GM23338 (cell line): ENCODE data around the gene CDC34. TPM values are rescaled to one million over a fixed set of nuclear protein-coding genes. Genes with fewer than 3 reads are reported as not detected.

Source experiments
- ATAC-seq: fragments of 200-7000 bp; cut with Tn5 transposase; 3 replicates; pipeline ENCODE4 v1.9.1; 2020
- DNase-seq: peaks from one replicate; pipeline ENCODE4 v3.0.0-alpha.2; 2015; ENCODE audit warnings: low spot score
- H2AFZ ChIP-seq: fragments of 200-600 bp; sonication (generic); 2 replicates; pipeline ENCODE4 v1.8.0; 2016; ENCODE audit warnings: antibody characterized with exemption, mild to moderate bottlenecking, moderate library complexity
- H3F3A ChIP-seq: fragments of 200-600 bp; sonication (generic); replicated peaks from 2 replicates; pipeline ENCODE4 v1.8.0; 2017; ENCODE audit warnings: antibody characterized with exemption, mixed run types, low read depth
- H3K27ac ChIP-seq: fragments of 200-600 bp; sonication (generic); 2 replicates; pipeline ENCODE4 v1.6.1; 2016; ENCODE audit warnings: low read depth
- H3K27me3 ChIP-seq: fragments of 200-600 bp; sonication (generic); 2 replicates; pipeline ENCODE4 v1.8.0; 2016; ENCODE audit warnings: mild to moderate bottlenecking, mixed run types, moderate library complexity; ENCODE audit not compliant: insufficient read depth
- H3K36me3 ChIP-seq: fragments of 200-600 bp; sonication (generic); 2 replicates; pipeline ENCODE4 v1.8.0; 2016; ENCODE audit warnings: mild to moderate bottlenecking; ENCODE audit not compliant: insufficient read depth
- H3K4me1 ChIP-seq: fragments of 200-600 bp; sonication (generic); 2 replicates; pipeline ENCODE4 v1.8.0; 2016; ENCODE audit warnings: mild to moderate bottlenecking, moderate library complexity; ENCODE audit not compliant: insufficient read depth
- H3K4me2 ChIP-seq: fragments of 200-600 bp; sonication (generic); 2 replicates; pipeline ENCODE4 v1.7.1; 2017; ENCODE audit warnings: mixed run types
- H3K4me3 ChIP-seq: fragments of 200-600 bp; sonication (generic); 2 replicates; pipeline ENCODE4 v1.6.1; 2016; ENCODE audit warnings: mixed run types
- H3K79me2 ChIP-seq: fragments of 200-600 bp; sonication (generic); replicated peaks from 2 replicates; pipeline ENCODE4 v1.8.0; 2017; ENCODE audit warnings: mild to moderate bottlenecking; ENCODE audit not compliant: insufficient read depth
- H3K9me2 ChIP-seq: fragments of 200-600 bp; sonication (generic); 2 replicates; pipeline ENCODE4 v1.8.0; 2017; ENCODE audit not compliant: insufficient read depth
- H4K20me1 ChIP-seq: fragments of 200-600 bp; sonication (generic); replicated peaks from 2 replicates; pipeline ENCODE4 v1.8.0; 2017; ENCODE audit warnings: mild to moderate bottlenecking; ENCODE audit not compliant: insufficient read depth
- H3K27ac Mint-ChIP-seq: 2 replicates; pipeline ENCODE4 v1.8.0; 2020; ENCODE audit warnings: inconsistent platforms, mild to moderate bottlenecking, moderate library complexity, mixed read lengths
- H3K27me3 Mint-ChIP-seq: 3 replicates; pipeline ENCODE4 v1.8.0; 2022; ENCODE audit warnings: low read depth, mild to moderate bottlenecking, moderate library complexity, mixed read lengths, inconsistent platforms; ENCODE audit not compliant: insufficient read depth, poor library complexity
- H3K36me3 Mint-ChIP-seq: 3 replicates; pipeline ENCODE4 v1.8.0; 2021; ENCODE audit warnings: low read depth, mild to moderate bottlenecking, inconsistent platforms, moderate library complexity, mixed read lengths
- H3K4me1 Mint-ChIP-seq: 3 replicates; pipeline ENCODE4 v1.8.0; 2020; ENCODE audit warnings: mild to moderate bottlenecking, inconsistent platforms, mixed read lengths
- H3K4me3 Mint-ChIP-seq: 3 replicates; pipeline ENCODE4 v1.8.0; 2021; ENCODE audit warnings: moderate library complexity, mild to moderate bottlenecking, inconsistent platforms, mixed read lengths
- H3K9me3 Mint-ChIP-seq: 3 replicates; pipeline ENCODE4 v1.8.0; 2020; ENCODE audit warnings: moderate library complexity, mild to moderate bottlenecking, inconsistent platforms, mixed read lengths
- CTCF ChIP-seq, 2 experiments: fragments of 200-600 bp in 1 of 2; sonication (generic) in 1 of 2; conservative IDR thresholded peaks; 2 replicates each; pipeline versions ENCODE4 v1.5.1 to v1.6.1; 2016 to 2017; ENCODE audit warnings: antibody characterized with exemption in 2 of 2, low read depth in 2 of 2, mild to moderate bottlenecking in 2 of 2, moderate library complexity in 1 of 2
- ETS1 ChIP-seq: IDR thresholded peaks from 2 replicates; pipeline ENCODE4 v1.6.1; 2016; ENCODE audit warnings: antibody characterized with exemption
- EZH2 ChIP-seq: fragments of 200-600 bp; sonication (generic); IDR thresholded peaks from one replicate; pipeline ENCODE4 v1.8.0; 2017; ENCODE audit warnings: antibody characterized with exemption, mild to moderate bottlenecking, low read depth; ENCODE audit not compliant: unreplicated experiment
- JUNB ChIP-seq: IDR thresholded peaks from one replicate; pipeline ENCODE4 v1.6.1; 2016; ENCODE audit warnings: antibody characterized with exemption; ENCODE audit not compliant: unreplicated experiment
- POLR2AphosphoS5 ChIP-seq: IDR thresholded peaks from 2 replicates; pipeline ENCODE4 v1.6.1; 2016; ENCODE audit warnings: antibody characterized with exemption, low read depth
- REST ChIP-seq: IDR thresholded peaks from one replicate; pipeline ENCODE4 v1.6.1; 2018; ENCODE audit warnings: antibody characterized with exemption; ENCODE audit not compliant: unreplicated experiment
- ZNF114 ChIP-seq: fragments of 250-450 bp; sonication (Bioruptor Pico); IDR thresholded peaks from 2 replicates; pipeline ENCODE4 v1.5.0; 2020; ENCODE audit warnings: mild to moderate bottlenecking, moderate library complexity
- polyA plus RNA-seq: library from polyadenylated mRNA; unstranded; fragments of >200 nt; fragmentation: Nextera tagmentation; extraction: Ambion mirVana; gene quantifications from 2 replicates; pipeline ENCODE4 v1.2.1, GENCODE V29; 2016
- total RNA-seq: library from RNA; depleted of rRNA; stranded (reverse); fragments of >200 nt; shearing (Covaris generic); gene quantifications from 2 replicates; pipeline ENCODE4 v1.2.3, GENCODE V29; 2014
- TF ChIP-seq, protein P1 (sequence below): fragments of 250-450 bp; sonication (Bioruptor Pico); IDR thresholded peaks from 2 replicates; pipeline ENCODE4 v1.5.0; 2020; ENCODE audit warnings: mild to moderate bottlenecking, moderate library complexity

CDC34 gene
- total and polyA plus RNA-seq, 2 experiments from 2014 or later: 114 to 148 TPM

- TF ChIP-seq, protein P1, sequence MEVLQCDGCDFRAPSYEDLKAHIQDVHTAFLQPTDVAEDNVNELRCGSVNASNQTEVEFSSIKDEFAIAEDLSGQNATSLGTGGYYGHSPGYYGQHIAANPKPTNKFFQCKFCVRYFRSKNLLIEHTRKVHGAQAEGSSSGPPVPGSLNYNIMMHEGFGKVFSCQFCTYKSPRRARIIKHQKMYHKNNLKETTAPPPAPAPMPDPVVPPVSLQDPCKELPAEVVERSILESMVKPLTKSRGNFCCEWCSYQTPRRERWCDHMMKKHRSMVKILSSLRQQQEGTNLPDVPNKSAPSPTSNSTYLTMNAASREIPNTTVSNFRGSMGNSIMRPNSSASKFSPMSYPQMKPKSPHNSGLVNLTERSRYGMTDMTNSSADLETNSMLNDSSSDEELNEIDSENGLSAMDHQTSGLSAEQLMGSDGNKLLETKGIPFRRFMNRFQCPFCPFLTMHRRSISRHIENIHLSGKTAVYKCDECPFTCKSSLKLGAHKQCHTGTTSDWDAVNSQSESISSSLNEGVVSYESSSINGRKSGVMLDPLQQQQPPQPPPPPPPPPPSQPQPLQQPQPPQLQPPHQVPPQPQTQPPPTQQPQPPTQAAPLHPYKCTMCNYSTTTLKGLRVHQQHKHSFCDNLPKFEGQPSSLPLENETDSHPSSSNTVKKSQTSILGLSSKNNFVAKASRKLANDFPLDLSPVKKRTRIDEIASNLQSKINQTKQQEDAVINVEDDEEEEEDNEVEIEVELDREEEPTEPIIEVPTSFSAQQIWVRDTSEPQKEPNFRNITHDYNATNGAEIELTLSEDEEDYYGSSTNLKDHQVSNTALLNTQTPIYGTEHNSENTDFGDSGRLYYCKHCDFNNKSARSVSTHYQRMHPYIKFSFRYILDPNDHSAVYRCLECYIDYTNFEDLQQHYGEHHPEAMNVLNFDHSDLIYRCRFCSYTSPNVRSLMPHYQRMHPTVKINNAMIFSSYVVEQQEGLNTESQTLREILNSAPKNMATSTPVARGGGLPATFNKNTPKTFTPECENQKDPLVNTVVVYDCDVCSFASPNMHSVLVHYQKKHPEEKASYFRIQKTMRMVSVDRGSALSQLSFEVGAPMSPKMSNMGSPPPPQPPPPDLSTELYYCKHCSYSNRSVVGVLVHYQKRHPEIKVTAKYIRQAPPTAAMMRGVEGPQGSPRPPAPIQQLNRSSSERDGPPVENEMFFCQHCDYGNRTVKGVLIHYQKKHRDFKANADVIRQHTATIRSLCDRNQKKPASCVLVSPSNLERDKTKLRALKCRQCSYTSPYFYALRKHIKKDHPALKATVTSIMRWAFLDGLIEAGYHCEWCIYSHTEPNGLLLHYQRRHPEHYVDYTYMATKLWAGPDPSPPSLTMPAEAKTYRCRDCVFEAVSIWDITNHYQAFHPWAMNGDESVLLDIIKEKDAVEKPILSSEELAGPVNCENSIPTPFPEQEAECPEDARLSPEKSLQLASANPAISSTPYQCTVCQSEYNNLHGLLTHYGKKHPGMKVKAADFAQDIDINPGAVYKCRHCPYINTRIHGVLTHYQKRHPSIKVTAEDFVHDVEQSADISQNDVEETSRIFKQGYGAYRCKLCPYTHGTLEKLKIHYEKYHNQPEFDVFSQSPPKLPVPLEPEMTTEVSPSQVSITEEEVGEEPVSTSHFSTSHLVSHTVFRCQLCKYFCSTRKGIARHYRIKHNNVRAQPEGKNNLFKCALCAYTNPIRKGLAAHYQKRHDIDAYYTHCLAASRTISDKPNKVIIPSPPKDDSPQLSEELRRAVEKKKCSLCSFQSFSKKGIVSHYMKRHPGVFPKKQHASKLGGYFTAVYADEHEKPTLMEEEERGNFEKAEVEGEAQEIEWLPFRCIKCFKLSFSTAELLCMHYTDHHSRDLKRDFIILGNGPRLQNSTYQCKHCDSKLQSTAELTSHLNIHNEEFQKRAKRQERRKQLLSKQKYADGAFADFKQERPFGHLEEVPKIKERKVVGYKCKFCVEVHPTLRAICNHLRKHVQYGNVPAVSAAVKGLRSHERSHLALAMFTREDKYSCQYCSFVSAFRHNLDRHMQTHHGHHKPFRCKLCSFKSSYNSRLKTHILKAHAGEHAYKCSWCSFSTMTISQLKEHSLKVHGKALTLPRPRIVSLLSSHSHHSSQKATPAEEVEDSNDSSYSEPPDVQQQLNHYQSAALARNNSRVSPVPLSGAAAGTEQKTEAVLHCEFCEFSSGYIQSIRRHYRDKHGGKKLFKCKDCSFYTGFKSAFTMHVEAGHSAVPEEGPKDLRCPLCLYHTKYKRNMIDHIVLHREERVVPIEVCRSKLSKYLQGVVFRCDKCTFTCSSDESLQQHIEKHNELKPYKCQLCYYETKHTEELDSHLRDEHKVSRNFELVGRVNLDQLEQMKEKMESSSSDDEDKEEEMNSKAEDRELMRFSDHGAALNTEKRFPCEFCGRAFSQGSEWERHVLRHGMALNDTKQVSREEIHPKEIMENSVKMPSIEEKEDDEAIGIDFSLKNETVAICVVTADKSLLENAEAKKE: no peak
- TF ChIP-seq JUNB: no peak
- TF ChIP-seq POLR2AphosphoS5: no peak
These were observed 13.6 kb upstream of the CDC34 start (continued) for GRCh38 chr19:517721-518597.

GRCh38 chr19:518598-519231 lies 12.8 kb upstream of the CDC34 start:
- H3K27ac ChIP-seq: no peak overlapping the region
- H3K36me3 ChIP-seq: no peaks in the 10 kb centered on the region
- peaks cover 20% of the 10 kb centered on the region for H3K9me3 Mint-ChIP-seq
- peak; percentile 87 for DNase-seq
- peak overlapping the region; percentile 40; the same call in 1 of the 2 replicates for H3K4me3 ChIP-seq
- H3K4me1 Mint-ChIP-seq: peaks cover 5% of the 10 kb centered on the region
- no peak overlapping the region for H2AFZ ChIP-seq
- no peaks in the 10 kb centered on the region for H3K9me2 ChIP-seq
- no peaks in the 10 kb centered on the region for H4K20me1 ChIP-seq
- peaks cover 24% of the 10 kb centered on the region for H3K27me3 Mint-ChIP-seq
- H3K4me2 ChIP-seq: peak overlapping the region; percentile 67; the same call in 1 of the 2 replicates
- no peak overlapping the region for H3K4me3 Mint-ChIP-seq
- no peak overlapping the region for H3K27ac Mint-ChIP-seq
- H3K79me2 ChIP-seq: no peaks in the 10 kb centered on the region
- H3K4me1 ChIP-seq: no peaks in the 10 kb centered on the region
- H3K27me3 ChIP-seq: peaks cover 20% of the 10 kb centered on the region
- no peak for TF ChIP-seq EZH2
- no peak for TF ChIP-seq POLR2AphosphoS5
- no peak for TF ChIP-seq REST
- no peak for TF ChIP-seq ETS1
- TF ChIP-seq ZNF114 (CRISPR knock-in tag): no peak
- no peak for TF ChIP-seq JUNB
- peak in 1 of 2 experiments; percentile 54; a peak in 2 of 4 replicates for TF ChIP-seq CTCF (conservative IDR thresholded peaks at IDR 0.05; ENCODE audit: low read depth in 2 of 2)
- peaks cover 24% of the 10 kb centered on the region for H3K36me3 Mint-ChIP-seq
- H3F3A ChIP-seq: peaks cover 7% of the 10 kb centered on the region; the same call in 1 of the 2 replicates
- ATAC-seq: peak; percentile 92
